ENCODE data around the gene FYB1.

- no peak for TF ChIP-seq POLR2A (IDR thresholded peaks at IDR 0.05; ENCODE audit: extremely low read depth, insufficient read length)
- TF ChIP-seq CTCF (IDR thresholded peaks at IDR 0.05; ENCODE audit: low read depth, low read length), result no peak
- no peak for TF ChIP-seq MAX (IDR thresholded peaks at IDR 0.05; ENCODE audit: low read depth, low read length)
These were observed 50.3 kb downstream of the FYB1 start for GRCh38 chr5:39169081-39169480.

All from NB4 (cell line).